Esophagus squamous epithelium (tissue), 5 donors: Measurements from ENCODE around the gene RHOG. TPM values are rescaled to one million over a fixed set of nuclear protein-coding genes. Genes with fewer than 3 reads are reported as not detected.

Experiments used
- DNase-seq: peaks from one replicate; lab custom pipeline; 2025; lab: John Stamatoyannopoulos, UW
- H3K27ac ChIP-seq, 4 donors: fragments of 200-600 bp; sonication (generic); one replicate each; pipeline ENCODE4 v1.5.1; 2016 to 2019; ENCODE audit warnings: mild to moderate bottlenecking in 1 of 4
- H3K27me3 ChIP-seq, 4 donors: fragments of 200-600 bp; sonication (generic); 1 replicate in 3 of 4; 2 replicates in 1 of 4; pipeline versions ENCODE4 v1.5.1 to v1.6.0; 2017 to 2021; ENCODE audit warnings: antibody characterized with exemption in 1 of 4
- H3K36me3 ChIP-seq, 3 donors: fragments of 200-600 bp; sonication (generic); one replicate each; pipeline ENCODE4 v1.5.1; 2016 to 2019
- H3K4me1 ChIP-seq, 3 donors: fragments of 200-600 bp; sonication (generic); one replicate each; pipeline ENCODE4 v1.5.1; 2017 to 2019
- H3K4me3 ChIP-seq, 4 donors: fragments of 200-600 bp; sonication (generic); 1 replicate in 3 of 4; 2 replicates in 1 of 4; pipeline ENCODE4 v1.5.1; 2016 to 2019; ENCODE audit warnings: mild to moderate bottlenecking in 2 of 4, moderate library complexity in 1 of 4
- H3K9me3 ChIP-seq, 3 donors: fragments of 200-600 bp; sonication (generic); one replicate each; pipeline ENCODE4 v1.5.1; 2016 to 2019
- CTCF ChIP-seq, 6 experiments: fragments of 450-650 bp in 4 of 6; fragments of 200-600 bp in 2 of 6; sonication (generic) in 2 of 6; IDR thresholded peaks; one replicate each; pipeline ENCODE4 v1.5.1; 2016 to 2019; ENCODE audit warnings: antibody characterized with exemption in 6 of 6, mild to moderate bottlenecking in 4 of 6, moderate library complexity in 4 of 6
- POLR2A ChIP-seq, 4 donors: fragments of 450-650 bp; IDR thresholded peaks; one replicate each; pipeline ENCODE4 v1.6.1; 2017; ENCODE audit warnings: antibody characterized with exemption in 4 of 4, mild to moderate bottlenecking in 4 of 4, moderate library complexity in 3 of 4
- WGBS, 2 donors: methylation state at CpG; one replicate each; pipeline ENCODE4 v1.1.5; 2018; 5-methylcytosine and 5-hydroxymethylcytosine counted together
- intact Hi-C: fragments of 100-400 bp; cut with DNase I; formaldehyde crosslinking; loops from one replicate; pipeline ENCODE4 v1.15.0; 2022
- total RNA-seq, 4 donors: library from RNA; depleted of rRNA; stranded (reverse); fragments of >200 nt; gene quantifications; one replicate each; pipeline ENCODE4 v1.1.0, GENCODE V29; 2016
- donor health status: DM: yes; HTN: yes; CAD: no.

The RHOG gene
- 10 to 100 TPM; 51.6 to 84.5 (median 72.7) TPM for total RNA-seq

GRCh38 chr11:3840870-3841425, at the start of gene RHOG:
Gene RHOG (minus strand): TSS chr11:3840959. CDS start chr11:3828138, 12,821 bp downstream.
- Histone ChIP-seq H3K27me3 (no peaks in the 10 kb centered on the region), H3K9me3 (no peaks in the 10 kb centered on the region), H3K36me3 (no peaks in the 10 kb centered on the region), H3K4me3 (peak within 1 kb of the TSS; percentile 75 to 98 (median 87)), H3K27ac (peak within 1 kb of the TSS; percentile 98 to 100 (median 99)), H3K4me1 (peaks cover 14 to 62% (median 35%) of the 10 kb centered on the region in 3 donors)
- DNase-seq = peak; percentile 85
- intact Hi-C loops = no loop called here
- TF ChIP-seq POLR2A (IDR thresholded peaks at IDR 0.05) (no peak), CTCF (IDR thresholded peaks at IDR 0.05) (no peak)
- no CpG with 5 or more reads among the region's 42 CpGs for WGBS, 2 donors

- WGBS, 2 donors = 93 to 100% methylated on average over 2 of the region's 2 CpGs
- no peaks in the 10 kb centered on the region for H3K9me3 ChIP-seq
Observed at GRCh38 chr11:3890014-3890413, 49.3 kb upstream of the RHOG start.

GRCh38 chr11:3888876-3889275, 48.1 kb upstream of the RHOG start:
- no peaks in the 10 kb centered on the region for H3K9me3 ChIP-seq
- peaks cover 0 to 9% (median 0%) of the 10 kb centered on the region in 3 donors for H3K36me3 ChIP-seq
- H3K27me3 ChIP-seq = no peaks in the 10 kb centered on the region
- H3K4me1 ChIP-seq = peaks cover 0 to 43% (median 5%) of the 10 kb centered on the region in 3 donors
- no peak for DNase-seq
- H3K4me3 ChIP-seq = no peak overlapping the region
- no peak overlapping the region for H3K27ac ChIP-seq
- intact Hi-C loops = no loop called here
- TF ChIP-seq POLR2A (IDR thresholded peaks at IDR 0.05) = no peak

More at GRCh38 chr11:3890014-3890413, 49.3 kb upstream of the RHOG start:
- Histone ChIP-seq H3K36me3 (peaks cover 0 to 9% (median 0%) of the 10 kb centered on the region in 3 donors), H3K4me1 (peaks cover 8 to 47% (median 16%) of the 10 kb centered on the region in 3 donors), H3K4me3 (no peak overlapping the region), H3K27ac (no peak overlapping the region), H3K27me3 (no peaks in the 10 kb centered on the region)
- TF ChIP-seq POLR2A (IDR thresholded peaks at IDR 0.05) (no peak), CTCF (IDR thresholded peaks at IDR 0.05) (no peak)
- intact Hi-C loops = no loop called here
- no peak for DNase-seq

GRCh38 chr11:3886985-3887384, 46.2 kb upstream of the RHOG start:
- H3K27ac ChIP-seq = no peak overlapping the region
- TF ChIP-seq POLR2A (IDR thresholded peaks at IDR 0.05) = no peak
- TF ChIP-seq CTCF (IDR thresholded peaks at IDR 0.05) = no peak
- intact Hi-C loops = no loop called here
- H3K4me3 ChIP-seq = no peak overlapping the region
- no peaks in the 10 kb centered on the region for H3K9me3 ChIP-seq
- WGBS, 2 donors = 86 to 100% methylated on average over 1 of the region's 1 CpG
- H3K4me1 ChIP-seq = peaks cover 0 to 33% (median 0%) of the 10 kb centered on the region in 3 donors
- no peak for DNase-seq
- no peaks in the 10 kb centered on the region for H3K36me3 ChIP-seq
- H3K27me3 ChIP-seq = no peaks in the 10 kb centered on the region

GRCh38 chr11:3885855-3886254, 45.1 kb upstream of the RHOG start:
- H3K36me3 ChIP-seq = no peaks in the 10 kb centered on the region
- H3K4me1 ChIP-seq = peaks cover 0 to 42% (median under 1%) of the 10 kb centered on the region in 3 donors
- no peak overlapping the region for H3K4me3 ChIP-seq
- intact Hi-C loops = no loop called here
- DNase-seq = no peak
- no peaks in the 10 kb centered on the region for H3K27me3 ChIP-seq
- WGBS, 2 donors = 69 to 75% methylated on average over 2 to 7 of the region's 7 CpGs
- no peak overlapping the region for H3K27ac ChIP-seq
- no peak for TF ChIP-seq CTCF (IDR thresholded peaks at IDR 0.05)
- no peak for TF ChIP-seq POLR2A (IDR thresholded peaks at IDR 0.05)
- H3K9me3 ChIP-seq = no peaks in the 10 kb centered on the region
